GM18508 (cell line): ENCODE results near the gene OAF.
"Not testable (repeated sequence)": the region's sequence is repeated elsewhere in the genome, so short reads cannot be mapped to it uniquely, and the experiment has no call there.

Experiments
- ATAC-seq: cut with Tn5 transposase; IDR thresholded peaks from one replicate; pipeline ENCODE4 v1.9.1; 2021; ENCODE audit warnings: moderate number of reproducible peaks; ENCODE audit not compliant: insufficient read depth, unreplicated experiment

The OAF gene

GRCh38 chr11:120259241-120259640 is 48.4 kb downstream of the OAF start:
- no peak for ATAC-seq

GRCh38 chr11:120259988-120260565 is 49.2 kb downstream of the OAF start:
- no peak for ATAC-seq

GRCh38 chr11:120260616-120261015 is 49.8 kb downstream of the OAF start:
- no peak for ATAC-seq

GRCh38 chr11:120261321-120261720 is 50.5 kb downstream of the OAF start:
- ATAC-seq: no peak

GRCh38 chr11:120261931-120262330 is 51.1 kb downstream of the OAF start:
- no peak for ATAC-seq

- no peak for ATAC-seq
Measured at GRCh38 chr11:120267319-120267718, 56.5 kb downstream of the OAF start.

GRCh38 chr11:120268686-120269085 is 57.9 kb downstream of the OAF start:
- ATAC-seq: no peak

- ATAC-seq: no peak
Measured at GRCh38 chr11:120270386-120270785, 59.6 kb downstream of the OAF start.

GRCh38 chr11:120271672-120272071 is 60.8 kb downstream of the OAF start:
- ATAC-seq: no peak

GRCh38 chr11:120272303-120272702 is 61.5 kb downstream of the OAF start:
- no peak for ATAC-seq

- ATAC-seq: no peak
Measured at GRCh38 chr11:120273432-120273831, 62.6 kb downstream of the OAF start.

GRCh38 chr11:120273956-120274355 is 63.1 kb downstream of the OAF start:
- not testable (repeated sequence) for ATAC-seq

GRCh38 chr11:120279502-120279901 is 68.7 kb downstream of the OAF start:
- no peak for ATAC-seq
